ENCODE measurements around the gene ATG4D.

The ATG4D gene

GRCh38 chr19:10543420-10544241 is at the start of gene ATG4D:
TSS of gene ATG4D (plus strand) at chr19:10543904. CDS start at chr19:10544091, 187 bp downstream.
- no peak for FAIRE-seq

GRCh38 chr19:10497371-10497770 is 46.3 kb upstream of the ATG4D start:
- FAIRE-seq: no peak

DNA sequence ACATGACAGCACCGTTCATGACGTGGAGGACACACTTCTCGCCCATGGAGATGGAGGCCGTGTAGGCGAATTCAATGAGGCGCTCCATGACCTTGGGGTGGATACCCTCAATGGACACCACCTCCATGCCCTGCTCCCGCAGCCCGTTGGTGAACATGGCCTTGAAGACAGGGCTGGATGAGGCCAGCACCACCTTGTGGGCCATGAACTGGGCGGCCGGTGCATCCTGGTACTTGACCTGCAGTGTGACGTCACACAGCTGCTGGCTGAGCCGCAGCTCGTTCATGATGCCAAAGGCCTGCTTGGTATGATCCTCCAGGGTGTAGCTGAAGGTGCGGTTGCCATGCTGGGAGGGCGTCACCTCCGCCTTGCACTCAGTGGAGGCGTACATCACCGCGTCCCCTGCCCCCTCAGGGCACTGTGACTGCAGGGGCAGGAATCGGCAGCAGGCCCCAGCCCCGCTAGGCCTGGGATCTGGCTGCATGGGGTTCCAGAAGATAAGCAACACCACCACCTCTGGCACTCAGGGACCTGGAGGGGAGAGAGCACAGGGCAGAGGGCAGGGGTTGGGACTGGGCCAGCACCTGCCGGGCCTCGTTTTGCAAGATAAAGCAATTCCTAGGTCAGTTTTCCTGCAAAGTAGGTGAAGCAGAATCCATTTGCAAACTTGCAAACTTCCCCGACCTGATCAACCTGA is 44.0 kb upstream of the ATG4D start:
- FAIRE-seq: no peak

DNA sequence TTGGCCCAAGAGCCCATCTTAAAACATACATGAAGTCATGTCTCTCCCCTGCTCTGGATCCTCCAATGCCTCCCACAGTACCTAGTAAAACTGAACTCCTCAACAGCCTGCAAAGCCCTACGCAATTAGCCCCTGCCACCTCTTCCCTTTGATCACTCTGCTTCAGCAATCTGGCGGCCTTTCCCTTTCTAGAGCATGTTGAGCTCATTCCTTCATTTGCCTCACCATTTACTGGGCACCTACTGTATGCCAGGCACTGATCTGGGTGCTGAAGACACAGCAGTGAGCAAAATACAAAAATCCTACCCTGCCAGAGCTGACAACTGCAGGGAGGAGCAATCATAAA is 43.5 kb upstream of the ATG4D start:
- FAIRE-seq: no peak

- no peak for FAIRE-seq
Observed at GRCh38 chr19:10501971-10502523, 41.7 kb upstream of the ATG4D start.

DNA sequence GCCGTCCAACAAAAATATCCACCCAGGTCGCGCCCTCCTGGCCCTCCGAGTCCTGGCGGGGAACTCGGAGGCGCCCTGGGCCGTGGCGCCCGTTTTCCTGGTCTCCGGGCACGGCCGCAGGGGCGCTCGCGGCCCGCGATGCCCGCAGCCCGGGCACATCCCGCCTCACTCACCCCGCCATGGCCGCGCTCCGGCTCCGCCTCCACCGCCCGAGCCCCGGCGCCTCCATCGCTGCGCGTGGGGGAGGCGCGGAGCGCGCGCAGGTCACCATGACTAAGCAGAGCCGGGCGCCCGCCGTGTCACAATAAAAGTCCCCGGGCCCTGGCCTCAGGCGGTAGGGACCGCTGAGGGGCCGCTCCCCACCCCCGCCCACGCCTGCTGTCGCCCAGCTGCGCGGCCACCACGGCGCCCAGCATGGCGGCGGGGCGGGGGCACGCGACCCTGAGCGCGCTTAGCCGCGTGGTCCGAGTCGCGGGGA is 41.1 kb upstream of the ATG4D start:
- FAIRE-seq: no peak

- FAIRE-seq: no peak
Observed at GRCh38 chr19:10503002-10503789, 40.5 kb upstream of the ATG4D start, which contains the start of gene KEAP1. TSS of gene KEAP1 (minus strand) at chr19:10503356. CDS start at chr19:10500033, 3,323 bp downstream.

DNA sequence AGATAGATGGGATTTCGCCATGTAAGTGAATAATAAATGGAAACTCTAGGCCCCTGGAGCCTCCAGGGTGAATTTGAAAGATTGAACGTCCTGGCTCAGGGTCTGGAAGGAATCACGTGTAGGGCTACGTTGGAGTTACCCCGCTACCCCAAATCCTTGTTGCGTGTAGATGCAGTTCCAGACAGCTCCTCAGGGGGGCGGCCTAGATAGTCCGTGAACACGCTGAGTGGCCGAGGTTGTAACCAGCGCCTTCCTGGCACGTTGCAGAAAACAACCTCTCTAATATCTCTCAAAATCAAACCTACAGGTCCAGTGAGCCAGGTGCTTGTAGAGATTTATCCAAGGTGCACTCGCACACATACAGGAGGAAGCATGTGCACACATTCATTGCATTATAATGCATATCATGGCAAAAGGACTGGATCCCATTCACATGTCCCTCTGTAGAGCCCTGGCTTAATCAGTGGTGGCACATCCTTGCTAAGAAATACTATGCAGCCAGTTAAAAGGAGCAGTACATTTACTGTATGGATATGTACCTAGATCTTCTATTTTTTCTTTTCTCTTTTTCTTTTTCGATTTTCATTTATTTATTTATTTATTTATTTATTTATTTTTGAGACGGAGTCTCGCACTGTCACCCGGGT is 38.0 kb upstream of the ATG4D start:
- no peak for FAIRE-seq

DNA sequence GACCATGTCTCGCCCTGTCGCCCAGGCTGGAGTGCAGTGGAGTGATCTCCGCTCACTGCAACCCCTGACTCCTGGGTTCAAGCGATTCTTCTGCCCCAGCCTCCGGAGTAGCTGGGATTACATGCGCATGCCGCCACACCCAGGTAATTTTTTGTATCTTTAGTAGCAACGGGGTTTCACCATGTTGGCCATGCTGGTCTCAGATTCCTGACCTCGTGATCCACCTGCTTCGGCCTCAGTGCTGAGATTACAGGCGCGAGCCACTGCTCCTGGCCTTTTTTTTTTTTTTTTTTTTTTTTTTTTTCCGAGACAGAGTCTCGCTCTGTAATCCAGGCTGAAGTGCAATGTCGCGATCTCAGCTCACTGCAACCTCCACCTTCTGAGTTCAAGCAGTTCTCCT is 35.7 kb upstream of the ATG4D start:
- FAIRE-seq: no peak

- FAIRE-seq: no peak
Observed at GRCh38 chr19:10508707-10509106, 35.0 kb upstream of the ATG4D start.

- no peak for FAIRE-seq
Observed at GRCh38 chr19:10510301-10510802, 33.4 kb upstream of the ATG4D start.

DNA sequence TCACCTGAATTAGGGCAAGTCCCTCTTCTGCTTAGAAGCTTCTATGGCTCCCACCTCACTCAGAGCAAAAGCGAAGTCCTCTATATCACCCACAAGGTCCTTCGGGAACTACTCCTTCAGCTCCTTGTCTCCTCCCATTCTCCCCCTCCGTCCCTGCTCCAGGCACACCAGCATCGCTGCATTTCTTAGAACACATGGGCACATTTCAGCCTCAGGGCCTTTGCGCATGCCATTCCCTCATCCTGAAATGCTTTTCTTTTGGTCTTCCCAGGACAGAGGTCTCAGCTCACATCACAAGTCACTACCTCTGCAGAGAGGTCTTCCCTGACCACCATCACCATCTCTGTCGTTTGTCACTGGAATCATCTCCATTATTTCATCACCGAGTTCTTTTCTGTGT is 30.5 kb upstream of the ATG4D start:
- FAIRE-seq: no peak

GRCh38 chr19:10514211-10515145 is 29.2 kb upstream of the ATG4D start:
- FAIRE-seq: no peak

GRCh38 chr19:10516064-10516385 is 27.7 kb upstream of the ATG4D start:
- no peak for FAIRE-seq

DNA sequence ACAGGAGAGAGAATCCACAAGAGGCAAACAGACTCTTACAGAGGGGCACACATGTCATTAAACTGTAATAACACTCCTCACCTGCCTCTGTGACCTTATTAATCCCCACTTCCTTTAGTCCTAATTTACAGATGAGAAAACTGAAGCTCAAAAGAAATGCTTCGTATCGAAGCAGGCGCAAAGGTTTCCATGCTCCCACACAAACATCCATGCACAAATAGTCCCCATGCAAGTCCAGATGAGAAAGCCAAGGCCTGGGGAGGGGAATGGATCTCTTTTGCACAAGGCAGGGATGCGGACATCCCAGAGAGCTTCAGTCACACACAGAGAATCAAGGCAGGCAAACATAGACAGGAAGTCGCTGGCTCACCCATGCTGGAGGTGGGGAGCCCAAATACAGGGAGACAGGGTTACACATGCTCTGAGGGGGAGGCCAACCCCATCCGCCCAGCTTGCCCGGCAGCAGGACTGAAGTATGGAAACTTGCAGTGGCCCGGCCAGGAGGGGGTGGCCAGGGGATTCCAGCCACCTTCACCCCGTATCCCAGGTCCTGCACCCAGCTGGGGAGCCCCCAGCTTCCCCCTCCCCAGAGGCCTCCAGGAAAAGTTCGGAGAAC is 26.9 kb upstream of the ATG4D start:
- no peak for FAIRE-seq

GRCh38 chr19:10517361-10517759 is 26.3 kb upstream of the ATG4D start, which contains the start of gene S1PR5:
TSS of gene S1PR5 (minus strand) at chr19:10517447. CDS start at chr19:10515011, 2,436 bp downstream.
- FAIRE-seq: no peak

DNA sequence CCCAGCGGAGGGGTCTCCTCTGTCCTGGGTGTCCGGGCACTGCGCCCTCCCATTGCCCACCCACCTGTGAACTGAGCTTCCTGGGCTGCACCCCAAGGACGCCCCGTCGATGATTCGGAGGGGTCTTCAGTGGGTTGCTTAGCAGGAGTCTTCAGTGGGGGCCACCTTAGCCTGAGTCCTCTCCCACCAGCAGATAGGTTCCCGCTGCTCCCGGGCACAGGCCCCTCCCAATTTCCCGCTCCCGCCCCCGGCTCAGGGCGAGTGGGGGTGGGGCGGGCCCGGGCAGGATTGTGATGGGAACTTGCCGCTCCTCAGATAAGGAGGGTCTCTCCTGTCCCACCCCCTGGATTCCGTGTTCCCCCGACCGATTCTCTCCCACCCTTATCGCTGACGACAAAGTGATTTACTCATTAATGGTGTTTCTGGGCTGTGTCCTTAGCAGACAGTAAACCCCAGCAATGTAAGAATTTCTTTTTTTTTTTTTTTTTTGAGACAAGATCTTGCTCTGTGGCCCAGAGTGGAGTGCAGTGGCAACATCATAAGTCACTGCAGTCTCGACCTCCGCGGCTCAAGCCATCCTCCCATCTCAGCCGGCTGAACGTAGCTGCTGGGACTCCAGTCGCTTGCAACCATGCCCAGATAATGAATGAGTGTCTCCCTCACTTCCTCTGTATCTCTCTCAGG is 25.8 kb upstream of the ATG4D start:
- FAIRE-seq: no peak

- no peak for FAIRE-seq
Observed at GRCh38 chr19:10518444-10519361, 25.0 kb upstream of the ATG4D start.

GRCh38 chr19:10519421-10519820 is 24.3 kb upstream of the ATG4D start:
- FAIRE-seq: no peak

Measured in endometrium (tissue), 2 donors.